ENCODE data around the gene HPS5.
A peak's percentile ranks its signal among the peaks of the same experiment; 100 is the strongest.
"Not testable (repeated sequence)": the region's sequence is repeated elsewhere in the genome, so short reads cannot be mapped to it uniquely, and the experiment has no call there.

Gene HPS5

GRCh38 chr11:18277565-18278271, 44.2 kb downstream of the HPS5 start:
- DNase-seq (ENCODE audit: low read depth, low spot score) = no peak

- DNase-seq (ENCODE audit: low read depth, low spot score) = no peak
These were observed 50.7 kb downstream of the HPS5 start for GRCh38 chr11:18271206-18271605.

GRCh38 chr11:18270102-18270501, 51.8 kb downstream of the HPS5 start:
- DNase-seq (ENCODE audit: low read depth, low spot score) = no peak

- not testable (repeated sequence) for DNase-seq (ENCODE audit: low read depth, low spot score)
These were observed 52.7 kb downstream of the HPS5 start for GRCh38 chr11:18269252-18269651.

GRCh38 chr11:18267335-18268133, 54.4 kb downstream of the HPS5 start:
- DNase-seq (ENCODE audit: low read depth, low spot score) = not testable (repeated sequence)

GRCh38 chr11:18265949-18266348, 56.0 kb downstream of the HPS5 start, which contains the start of gene SAA1:
Gene SAA1 (plus strand): TSS chr11:18266264. CDS start chr11:18266888, 624 bp downstream.
- no peak for DNase-seq (ENCODE audit: low read depth, low spot score)

GRCh38 chr11:18264677-18265555, 57.0 kb downstream of the HPS5 start:
- no peak for DNase-seq (ENCODE audit: low read depth, low spot score)

- no peak for DNase-seq (ENCODE audit: low read depth, low spot score)
These were observed 57.9 kb downstream of the HPS5 start for GRCh38 chr11:18264035-18264434.

GRCh38 chr11:18262681-18263350, 59.1 kb downstream of the HPS5 start:
- not testable (repeated sequence) for DNase-seq (ENCODE audit: low read depth, low spot score)

- DNase-seq (ENCODE audit: low read depth, low spot score) = no peak
These were observed 60.2 kb downstream of the HPS5 start for GRCh38 chr11:18261721-18262120.

GRCh38 chr11:18259259-18259658, 62.7 kb downstream of the HPS5 start:
- DNase-seq (ENCODE audit: low read depth, low spot score) = no peak

GRCh38 chr11:18254781-18255361, 67.1 kb downstream of the HPS5 start:
- DNase-seq (ENCODE audit: low read depth, low spot score) = no peak

- DNase-seq (ENCODE audit: low read depth, low spot score) = no peak
These were observed 68.1 kb downstream of the HPS5 start for GRCh38 chr11:18253778-18254338.

GRCh38 chr11:18253233-18253632, 68.7 kb downstream of the HPS5 start:
- DNase-seq (ENCODE audit: low read depth, low spot score) = no peak

GRCh38 chr11:18248561-18248960, 73.4 kb downstream of the HPS5 start, which contains the start of gene SAA2:
Gene SAA2 (minus strand): TSS chr11:18248668. CDS start chr11:18248011, 657 bp downstream.
- no peak for DNase-seq (ENCODE audit: low read depth, low spot score)

GRCh38 chr11:18247191-18247581, 74.8 kb downstream of the HPS5 start:
- DNase-seq (ENCODE audit: low read depth, low spot score) = not testable (repeated sequence)

- DNase-seq (ENCODE audit: low read depth, low spot score) = not testable (repeated sequence)
These were observed 75.4 kb downstream of the HPS5 start for GRCh38 chr11:18246379-18247190.

- DNase-seq (ENCODE audit: low read depth, low spot score) = no peak
These were observed 76.5 kb downstream of the HPS5 start for GRCh38 chr11:18245396-18245795.

GRCh38 chr11:18243783-18244362, 78.1 kb downstream of the HPS5 start:
- DNase-seq (ENCODE audit: low read depth, low spot score) = peak; percentile 63
